Heart left ventricle (tissue), 13 donors: ENCODE data around the gene LRATD1.

Experiments used
- CTCF ChIP-seq, 12 donors: fragments of 200-600 bp; sonication (generic) in 4 of 12; IDR thresholded peaks; one replicate each; pipeline versions ENCODE4 v1.5.0 to v1.8.0; 2018 to 2022; ENCODE audit warnings: antibody characterized with exemption in 12 of 12, mild to moderate bottlenecking in 5 of 12
- POLR2A ChIP-seq, 2 donors: fragments of 450-650 bp; IDR thresholded peaks; one replicate each; pipeline ENCODE4 v1.6.1; 2017; ENCODE audit warnings: antibody characterized with exemption in 2 of 2, mild to moderate bottlenecking in 2 of 2, moderate library complexity in 2 of 2
- donor health status: ischemic (EF 13 %, LVEDD 7.1; RV severe dilation, severe dysfunction).
- donor health status: DM: no; HTN: yes; CAD: no.
- donor health status: DM: no; HTN: no; CAD: no.
- donor health status: ischemic (EF 25% LVEDD 6.9; RV normal size, moderate dysfunction).
- donor health status: ischemic (EF 25% LVEDD 5.7; RV mildly dilated, moderate dysfunction).
- donor health status: ischemic (EF 35%, LVEDD 5.7; RV mildly dilated, moderate dysfunction).
- donor health status: nonischemic (EF 11% LVEDD 7.7; RV severe dilation, severe dysfunction).
- donor health status: DM: yes; HTN: yes; CAD: no.
- donor health status: PGD.
- donor health status: ischemic (EF 29% LVEDD 5.4; RV normal size, mild dysfunction).
- donor health status: nonischemic (EF 23%, LVEDD 6.1; RV moderate dilation, normal function).

GRCh38 chr2:14673351-14673875 is 40.9 kb downstream of the LRATD1 start:
- no peak for TF ChIP-seq CTCF (IDR thresholded peaks at IDR 0.05)
- no peak for TF ChIP-seq POLR2A (IDR thresholded peaks at IDR 0.05)
